ENCODE measurements around the gene ACLY.

The ACLY gene

GRCh38 chr17:41823580-41823979 lies 95.2 kb downstream of the ACLY start:
- no peak for DNase-seq

DNA sequence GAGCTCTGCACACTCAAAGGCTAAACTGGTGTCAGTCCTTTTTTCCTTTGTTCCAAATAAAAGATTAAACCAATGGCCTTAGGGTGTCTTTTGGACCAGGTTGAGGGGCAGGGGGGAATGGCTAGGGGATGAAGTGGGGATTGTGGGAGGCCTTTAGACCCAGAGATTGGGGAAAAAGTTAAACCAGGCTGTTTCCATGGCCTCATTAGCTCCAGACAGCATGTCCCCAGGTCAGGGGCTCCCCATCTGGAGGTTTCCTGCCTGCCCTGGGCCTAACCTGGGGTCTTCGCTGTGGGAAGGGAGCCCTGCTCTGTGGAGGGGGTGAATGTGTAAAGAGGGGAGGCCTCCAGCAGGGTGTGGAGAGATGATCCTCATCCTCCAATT lies 95.6 kb downstream of the ACLY start:
- no peak for DNase-seq

- no peak for DNase-seq
Measured at GRCh38 chr17:41822216-41823140, 96.3 kb downstream of the ACLY start.

- DNase-seq, result no peak
Measured at GRCh38 chr17:41821776-41822175, 97.0 kb downstream of the ACLY start.

GRCh38 chr17:41818024-41818423 lies 100.7 kb downstream of the ACLY start:
- no peak for DNase-seq

Measured in SHP77 treated with DMSO at 0.1 percent for 48 hours (cell line).